Measurements from ENCODE around the gene GPRC6A.
"Not testable (repeated sequence)": the region's sequence is repeated elsewhere in the genome, so short reads cannot be mapped to it uniquely, and the experiment has no call there.

GPRC6A gene

GRCh38 chr6:116828983-116829382, at the start of gene GPRC6A:
TSS of gene GPRC6A (minus strand) at chr6:116829083. CDS start at chr6:116829013, 70 bp downstream.
- no peak for DNase-seq (ENCODE audit: low read depth)

- no peak for DNase-seq (ENCODE audit: low read depth)
These were observed 48.9 kb upstream of the GPRC6A start for GRCh38 chr6:116877743-116878142.

GRCh38 chr6:116876635-116877611, 48.0 kb upstream of the GPRC6A start, which contains the start of gene RFX6:
TSS of gene RFX6 (plus strand) at chr6:116877242. CDS start at chr6:116877276, 34 bp downstream.
- DNase-seq (ENCODE audit: low read depth) = no peak

GRCh38 chr6:116876107-116876506, 47.2 kb upstream of the GPRC6A start:
- DNase-seq (ENCODE audit: low read depth) = no peak

GRCh38 chr6:116872771-116873170, 43.9 kb upstream of the GPRC6A start:
- DNase-seq (ENCODE audit: low read depth) = no peak

GRCh38 chr6:116866281-116866871, 37.5 kb upstream of the GPRC6A start:
- no peak for DNase-seq (ENCODE audit: low read depth)

- no peak for DNase-seq (ENCODE audit: low read depth)
These were observed 30.4 kb upstream of the GPRC6A start for GRCh38 chr6:116859264-116859663.

- DNase-seq (ENCODE audit: low read depth) = no peak
These were observed 29.2 kb upstream of the GPRC6A start for GRCh38 chr6:116858060-116858459.

- DNase-seq (ENCODE audit: low read depth) = no peak
These were observed 18.3 kb upstream of the GPRC6A start for GRCh38 chr6:116847227-116847626.

- no peak for DNase-seq (ENCODE audit: low read depth)
These were observed 13.6 kb upstream of the GPRC6A start for GRCh38 chr6:116842459-116842858.

GRCh38 chr6:116840091-116840490, 11.2 kb upstream of the GPRC6A start:
- DNase-seq (ENCODE audit: low read depth) = no peak

GRCh38 chr6:116836606-116837342, 7.9 kb upstream of the GPRC6A start:
- no peak for DNase-seq (ENCODE audit: low read depth)

- DNase-seq (ENCODE audit: low read depth) = not testable (repeated sequence)
These were observed 5.6 kb upstream of the GPRC6A start for GRCh38 chr6:116834526-116834925.

GRCh38 chr6:116827561-116828240, 1.2 kb downstream of the GPRC6A start:
- DNase-seq (ENCODE audit: low read depth) = no peak

- not testable (repeated sequence) for DNase-seq (ENCODE audit: low read depth)
These were observed 12.5 kb downstream of the GPRC6A start for GRCh38 chr6:116816336-116816735.

GRCh38 chr6:116812051-116812650, 16.7 kb downstream of the GPRC6A start:
- no peak for DNase-seq (ENCODE audit: low read depth)

- no peak for DNase-seq (ENCODE audit: low read depth)
These were observed 26.9 kb downstream of the GPRC6A start for GRCh38 chr6:116801971-116802370.

- no peak for DNase-seq (ENCODE audit: low read depth)
These were observed 28.9 kb downstream of the GPRC6A start for GRCh38 chr6:116799945-116800344.

- no peak for DNase-seq (ENCODE audit: low read depth)
These were observed 31.3 kb downstream of the GPRC6A start for GRCh38 chr6:116797585-116797984.

GRCh38 chr6:116793224-116793623, 35.7 kb downstream of the GPRC6A start:
- no peak for DNase-seq (ENCODE audit: low read depth)

GRCh38 chr6:116783852-116784251, 45.0 kb downstream of the GPRC6A start:
- no peak for DNase-seq (ENCODE audit: low read depth)

Data from activated T-cell treated with anti-CD3 and anti-CD28 coated beads for 24 hours (primary cell).